GM23338 (cell line): ENCODE data around the gene PARP14. TPM values are rescaled to one million over a fixed set of nuclear protein-coding genes. Genes with fewer than 3 reads are reported as not detected.
A peak's percentile ranks its signal among the peaks of the same experiment; 100 is the strongest.

ENCODE experiments used
- ATAC-seq: fragments of 200-7000 bp; cut with Tn5 transposase; 3 replicates; pipeline ENCODE4 v1.9.1; 2020
- DNase-seq: peaks from one replicate; pipeline ENCODE4 v3.0.0-alpha.2; 2015; ENCODE audit warnings: low spot score
- H2AFZ ChIP-seq: fragments of 200-600 bp; sonication (generic); 2 replicates; pipeline ENCODE4 v1.8.0; 2016; ENCODE audit warnings: antibody characterized with exemption, mild to moderate bottlenecking, moderate library complexity
- H3F3A ChIP-seq: fragments of 200-600 bp; sonication (generic); replicated peaks from 2 replicates; pipeline ENCODE4 v1.8.0; 2017; ENCODE audit warnings: antibody characterized with exemption, mixed run types, low read depth
- H3K27ac ChIP-seq: fragments of 200-600 bp; sonication (generic); 2 replicates; pipeline ENCODE4 v1.6.1; 2016; ENCODE audit warnings: low read depth
- H3K27me3 ChIP-seq: fragments of 200-600 bp; sonication (generic); 2 replicates; pipeline ENCODE4 v1.8.0; 2016; ENCODE audit warnings: mild to moderate bottlenecking, mixed run types, moderate library complexity; ENCODE audit not compliant: insufficient read depth
- H3K36me3 ChIP-seq: fragments of 200-600 bp; sonication (generic); 2 replicates; pipeline ENCODE4 v1.8.0; 2016; ENCODE audit warnings: mild to moderate bottlenecking; ENCODE audit not compliant: insufficient read depth
- H3K4me1 ChIP-seq: fragments of 200-600 bp; sonication (generic); 2 replicates; pipeline ENCODE4 v1.8.0; 2016; ENCODE audit warnings: mild to moderate bottlenecking, moderate library complexity; ENCODE audit not compliant: insufficient read depth
- H3K4me2 ChIP-seq: fragments of 200-600 bp; sonication (generic); 2 replicates; pipeline ENCODE4 v1.7.1; 2017; ENCODE audit warnings: mixed run types
- H3K4me3 ChIP-seq: fragments of 200-600 bp; sonication (generic); 2 replicates; pipeline ENCODE4 v1.6.1; 2016; ENCODE audit warnings: mixed run types
- H3K79me2 ChIP-seq: fragments of 200-600 bp; sonication (generic); replicated peaks from 2 replicates; pipeline ENCODE4 v1.8.0; 2017; ENCODE audit warnings: mild to moderate bottlenecking; ENCODE audit not compliant: insufficient read depth
- H3K9me2 ChIP-seq: fragments of 200-600 bp; sonication (generic); 2 replicates; pipeline ENCODE4 v1.8.0; 2017; ENCODE audit not compliant: insufficient read depth
- H4K20me1 ChIP-seq: fragments of 200-600 bp; sonication (generic); replicated peaks from 2 replicates; pipeline ENCODE4 v1.8.0; 2017; ENCODE audit warnings: mild to moderate bottlenecking; ENCODE audit not compliant: insufficient read depth
- H3K27ac Mint-ChIP-seq: 2 replicates; pipeline ENCODE4 v1.8.0; 2020; ENCODE audit warnings: inconsistent platforms, mild to moderate bottlenecking, moderate library complexity, mixed read lengths
- H3K27me3 Mint-ChIP-seq: 3 replicates; pipeline ENCODE4 v1.8.0; 2022; ENCODE audit warnings: low read depth, mild to moderate bottlenecking, moderate library complexity, mixed read lengths, inconsistent platforms; ENCODE audit not compliant: insufficient read depth, poor library complexity
- H3K36me3 Mint-ChIP-seq: 3 replicates; pipeline ENCODE4 v1.8.0; 2021; ENCODE audit warnings: low read depth, mild to moderate bottlenecking, inconsistent platforms, moderate library complexity, mixed read lengths
- H3K4me1 Mint-ChIP-seq: 3 replicates; pipeline ENCODE4 v1.8.0; 2020; ENCODE audit warnings: mild to moderate bottlenecking, inconsistent platforms, mixed read lengths
- H3K4me3 Mint-ChIP-seq: 3 replicates; pipeline ENCODE4 v1.8.0; 2021; ENCODE audit warnings: moderate library complexity, mild to moderate bottlenecking, inconsistent platforms, mixed read lengths
- H3K9me3 Mint-ChIP-seq: 3 replicates; pipeline ENCODE4 v1.8.0; 2020; ENCODE audit warnings: moderate library complexity, mild to moderate bottlenecking, inconsistent platforms, mixed read lengths
- CREB1 ChIP-seq: fragments of 250-450 bp; sonication (Bioruptor Pico); IDR thresholded peaks from 2 replicates; pipeline ENCODE4 v1.5.0; 2020; ENCODE audit warnings: low read depth, mild to moderate bottlenecking, moderate library complexity
- CTCF ChIP-seq, 2 experiments: fragments of 200-600 bp in 1 of 2; sonication (generic) in 1 of 2; conservative IDR thresholded peaks; 2 replicates each; pipeline versions ENCODE4 v1.5.1 to v1.6.1; 2016 to 2017; ENCODE audit warnings: antibody characterized with exemption in 2 of 2, low read depth in 2 of 2, mild to moderate bottlenecking in 2 of 2, moderate library complexity in 1 of 2
- ETS1 ChIP-seq: IDR thresholded peaks from 2 replicates; pipeline ENCODE4 v1.6.1; 2016; ENCODE audit warnings: antibody characterized with exemption
- EZH2 ChIP-seq: fragments of 200-600 bp; sonication (generic); IDR thresholded peaks from one replicate; pipeline ENCODE4 v1.8.0; 2017; ENCODE audit warnings: antibody characterized with exemption, mild to moderate bottlenecking, low read depth; ENCODE audit not compliant: unreplicated experiment
- NANOG ChIP-seq: IDR thresholded peaks from 2 replicates; pipeline ENCODE4 v1.6.1; 2016; ENCODE audit warnings: antibody characterized with exemption, borderline replicate concordance
- POLR2AphosphoS5 ChIP-seq: IDR thresholded peaks from 2 replicates; pipeline ENCODE4 v1.6.1; 2016; ENCODE audit warnings: antibody characterized with exemption, low read depth
- REST ChIP-seq: IDR thresholded peaks from one replicate; pipeline ENCODE4 v1.6.1; 2018; ENCODE audit warnings: antibody characterized with exemption; ENCODE audit not compliant: unreplicated experiment
- STAT1 ChIP-seq: IDR thresholded peaks from one replicate; pipeline ENCODE4 v1.6.1; 2016; ENCODE audit warnings: antibody characterized with exemption; ENCODE audit not compliant: unreplicated experiment
- ZNF114 ChIP-seq: fragments of 250-450 bp; sonication (Bioruptor Pico); IDR thresholded peaks from 2 replicates; pipeline ENCODE4 v1.5.0; 2020; ENCODE audit warnings: mild to moderate bottlenecking, moderate library complexity
- ZNF331 ChIP-seq: fragments of 250-450 bp; sonication (Bioruptor Pico); IDR thresholded peaks from 2 replicates; pipeline ENCODE4 v1.5.0; 2020; ENCODE audit warnings: low read depth, mild to moderate bottlenecking, moderate library complexity
- polyA plus RNA-seq: library from polyadenylated mRNA; unstranded; fragments of >200 nt; fragmentation: Nextera tagmentation; extraction: Ambion mirVana; gene quantifications from 2 replicates; pipeline ENCODE4 v1.2.1, GENCODE V29; 2016
- total RNA-seq: library from RNA; depleted of rRNA; stranded (reverse); fragments of >200 nt; shearing (Covaris generic); gene quantifications from 2 replicates; pipeline ENCODE4 v1.2.3, GENCODE V29; 2014

The PARP14 gene
- total and polyA plus RNA-seq, 2 experiments from 2014 or later: 7.8 to 26.0 TPM

GRCh38 chr3:122767540-122768372 is 87.1 kb downstream of the PARP14 start:
- no peak for TF ChIP-seq ETS1
- no peak for TF ChIP-seq POLR2AphosphoS5
- no peak for TF ChIP-seq REST
- ATAC-seq: peak; percentile 43
- Histone ChIP-seq H3K4me3 (no peak overlapping the region), H3K36me3 (no peaks in the 10 kb centered on the region), H3K9me2 (no peaks in the 10 kb centered on the region), H2AFZ (no peak overlapping the region), H3K4me2 (no peak overlapping the region), H3K27ac (0 out of 2 replicates have a peak overlapping the region, but pooled peaks have one; percentile 27), H4K20me1 (no peaks in the 10 kb centered on the region), H3F3A (no peaks in the 10 kb centered on the region), H3K79me2 (no peaks in the 10 kb centered on the region), H3K4me1 (no peaks in the 10 kb centered on the region), H3K27me3 (no peaks in the 10 kb centered on the region)
- H3K4me1 Mint-ChIP-seq: no peaks in the 10 kb centered on the region; the same call in 2 of the 3 replicates
- no peaks in the 10 kb centered on the region for H3K9me3 Mint-ChIP-seq
- no peaks in the 10 kb centered on the region for H3K36me3 Mint-ChIP-seq
- H3K27me3 Mint-ChIP-seq: no peaks in the 10 kb centered on the region
- H3K27ac Mint-ChIP-seq: peak overlapping the region; percentile 35
- no peak for DNase-seq
- H3K4me3 Mint-ChIP-seq: no peak overlapping the region

GRCh38 chr3:122770521-122771202 is 90.0 kb downstream of the PARP14 start:
- H3F3A ChIP-seq: no peaks in the 10 kb centered on the region
- DNase-seq (no peak), ATAC-seq (no peak)
- H3K27me3 Mint-ChIP-seq: no peaks in the 10 kb centered on the region
- no peaks in the 10 kb centered on the region for H3K9me2 ChIP-seq
- no peaks in the 10 kb centered on the region for H3K27me3 ChIP-seq
- no peak overlapping the region for H2AFZ ChIP-seq
- H3K27ac ChIP-seq: no peak overlapping the region
- no peaks in the 10 kb centered on the region for H4K20me1 ChIP-seq
- H3K36me3 Mint-ChIP-seq: no peaks in the 10 kb centered on the region
- no peaks in the 10 kb centered on the region; the same call in 2 of the 3 replicates for H3K4me1 Mint-ChIP-seq
- H3K9me3 Mint-ChIP-seq: no peaks in the 10 kb centered on the region
- H3K79me2 ChIP-seq: no peaks in the 10 kb centered on the region
- H3K36me3 ChIP-seq: no peaks in the 10 kb centered on the region
- no peak for TF ChIP-seq CREB1
- TF ChIP-seq ZNF331: no peak
- no peak for TF ChIP-seq ZNF114
- TF ChIP-seq CTCF (conservative IDR thresholded peaks at IDR 0.05; ENCODE audit: low read depth in 2 of 2): no peak
- no peak for TF ChIP-seq EZH2
- no peak for TF ChIP-seq STAT1
- no peak for TF ChIP-seq POLR2AphosphoS5
- no peak for TF ChIP-seq NANOG
- no peaks in the 10 kb centered on the region for H3K4me1 ChIP-seq
- H3K4me2 ChIP-seq: no peak overlapping the region
- no peak overlapping the region for H3K4me3 ChIP-seq
- no peak overlapping the region for H3K27ac Mint-ChIP-seq
- no peak overlapping the region for H3K4me3 Mint-ChIP-seq
